Activated CD8-positive, alpha-beta memory T cell treated with anti-CD3 and anti-CD28 coated beads, Interleukin-2, amount 50 U/mL, for 48 hours (primary cell): ENCODE measurements around the gene KCNMA1.

ENCODE experiments used
- DNase-seq: peaks from one replicate; pipeline ENCODE4 v3.0.0-alpha.2; 2020

The KCNMA1 gene

GRCh38 chr10:77191324-77192049 is 446.1 kb downstream of the KCNMA1 start:
- DNase-seq: no peak

GRCh38 chr10:77190291-77190690 is 447.3 kb downstream of the KCNMA1 start:
- no peak for DNase-seq

- DNase-seq: no peak
Measured at GRCh38 chr10:77189520-77189919, 448.1 kb downstream of the KCNMA1 start.

GRCh38 chr10:77189075-77189474 is 448.5 kb downstream of the KCNMA1 start:
- no peak for DNase-seq

- DNase-seq: no peak
Measured at GRCh38 chr10:77188521-77188920, 449.1 kb downstream of the KCNMA1 start.

GRCh38 chr10:77188000-77188395 is 449.6 kb downstream of the KCNMA1 start:
- DNase-seq: no peak

- DNase-seq: no peak
Measured at GRCh38 chr10:77187376-77187999, 450.1 kb downstream of the KCNMA1 start.

- DNase-seq: no peak
Measured at GRCh38 chr10:77186936-77187335, 450.7 kb downstream of the KCNMA1 start.

GRCh38 chr10:77185696-77186095 is 451.9 kb downstream of the KCNMA1 start:
- no peak for DNase-seq

- no peak for DNase-seq
Measured at GRCh38 chr10:77182803-77183202, 454.8 kb downstream of the KCNMA1 start.

- no peak for DNase-seq
Measured at GRCh38 chr10:77180794-77181193, 456.8 kb downstream of the KCNMA1 start.

- DNase-seq: no peak
Measured at GRCh38 chr10:77180104-77180503, 457.5 kb downstream of the KCNMA1 start.

- DNase-seq: no peak
Measured at GRCh38 chr10:77179015-77179695, 458.5 kb downstream of the KCNMA1 start.

- no peak for DNase-seq
Measured at GRCh38 chr10:77177589-77177988, 460.0 kb downstream of the KCNMA1 start.

GRCh38 chr10:77177161-77177560 is 460.4 kb downstream of the KCNMA1 start:
- DNase-seq: no peak

- DNase-seq: no peak
Measured at GRCh38 chr10:77176232-77176631, 461.4 kb downstream of the KCNMA1 start.

GRCh38 chr10:77175631-77176222 is 461.9 kb downstream of the KCNMA1 start:
- no peak for DNase-seq

- DNase-seq: peak; percentile 85
Measured at GRCh38 chr10:77173615-77174461, 463.8 kb downstream of the KCNMA1 start.

GRCh38 chr10:77172086-77172485 is 465.5 kb downstream of the KCNMA1 start:
- DNase-seq: no peak

GRCh38 chr10:77168861-77169260 is 468.7 kb downstream of the KCNMA1 start:
- no peak for DNase-seq

GRCh38 chr10:77168161-77168560 is 469.4 kb downstream of the KCNMA1 start:
- DNase-seq: no peak

GRCh38 chr10:77165445-77166208 is 472.0 kb downstream of the KCNMA1 start:
- DNase-seq: peak; percentile 54
